Ecto neural progenitor cell (in vitro differentiated cells): ENCODE results near the gene MAP3K7CL.
"Not testable (repeated sequence)": the region's sequence is repeated elsewhere in the genome, so short reads cannot be mapped to it uniquely, and the experiment has no call there.

Experiments
- DNase-seq: peaks from one replicate; pipeline ENCODE4 v3.0.0-alpha.2; 2018; ENCODE audit warnings: low spot score

The MAP3K7CL gene

DNA sequence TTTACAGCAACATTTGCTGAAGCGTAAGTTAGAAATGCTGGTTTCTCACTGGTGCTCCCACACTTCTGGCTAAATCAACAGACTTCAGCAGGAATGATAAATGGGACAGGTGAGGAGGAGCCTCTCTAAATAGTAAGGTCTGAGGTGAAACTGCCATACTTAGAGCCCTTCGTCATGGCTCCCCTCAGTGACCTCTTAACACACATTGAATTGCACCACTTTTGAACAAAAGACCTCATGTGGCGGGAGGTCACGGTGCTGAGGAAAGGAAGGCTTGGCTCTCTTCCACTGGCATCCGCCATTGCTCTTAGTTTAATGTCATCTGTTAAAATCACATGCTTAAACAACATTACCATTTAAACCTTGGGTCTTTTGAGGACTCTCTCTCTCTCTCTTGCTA is 3.4 kb downstream of the MAP3K7CL start:
- no peak for DNase-seq

DNA sequence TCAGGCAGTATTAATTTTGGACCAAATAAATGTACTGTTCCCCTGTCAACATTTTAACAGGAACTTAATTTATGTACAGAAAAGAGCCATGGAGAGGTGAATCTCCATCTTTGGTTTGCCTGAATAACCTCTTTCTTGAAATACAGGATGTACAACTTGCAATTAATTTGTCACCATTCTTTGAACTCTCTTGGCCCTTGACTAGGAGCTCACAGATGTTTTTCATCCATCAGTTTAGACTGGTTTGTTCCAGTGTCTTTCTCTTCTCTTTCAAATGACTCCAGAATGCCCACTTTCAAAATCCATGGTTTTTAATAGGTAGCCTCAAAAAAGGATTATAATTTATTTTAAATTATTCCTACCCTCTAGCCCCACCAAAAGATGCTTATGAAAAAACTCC is 5.0 kb downstream of the MAP3K7CL start:
- DNase-seq, result no peak

DNA sequence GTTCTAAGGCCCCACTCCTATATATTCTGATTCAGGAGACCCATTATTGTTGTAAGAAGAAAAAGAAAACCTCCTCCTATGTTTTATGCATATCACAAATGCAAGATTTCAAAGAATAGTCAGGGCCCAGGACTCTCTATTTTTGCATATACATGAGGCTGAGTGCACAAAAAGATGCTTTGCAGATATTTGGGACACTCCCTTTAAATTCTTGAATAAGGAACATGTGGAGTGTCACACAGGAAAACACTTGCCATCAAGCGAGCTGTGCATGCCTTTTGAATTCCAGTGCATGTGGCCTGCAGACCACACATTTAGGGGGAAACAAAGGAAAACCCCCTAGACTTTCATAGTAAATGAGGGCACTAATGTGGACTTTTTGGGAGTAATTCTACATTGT is 5.6 kb downstream of the MAP3K7CL start:
- no peak for DNase-seq

DNA sequence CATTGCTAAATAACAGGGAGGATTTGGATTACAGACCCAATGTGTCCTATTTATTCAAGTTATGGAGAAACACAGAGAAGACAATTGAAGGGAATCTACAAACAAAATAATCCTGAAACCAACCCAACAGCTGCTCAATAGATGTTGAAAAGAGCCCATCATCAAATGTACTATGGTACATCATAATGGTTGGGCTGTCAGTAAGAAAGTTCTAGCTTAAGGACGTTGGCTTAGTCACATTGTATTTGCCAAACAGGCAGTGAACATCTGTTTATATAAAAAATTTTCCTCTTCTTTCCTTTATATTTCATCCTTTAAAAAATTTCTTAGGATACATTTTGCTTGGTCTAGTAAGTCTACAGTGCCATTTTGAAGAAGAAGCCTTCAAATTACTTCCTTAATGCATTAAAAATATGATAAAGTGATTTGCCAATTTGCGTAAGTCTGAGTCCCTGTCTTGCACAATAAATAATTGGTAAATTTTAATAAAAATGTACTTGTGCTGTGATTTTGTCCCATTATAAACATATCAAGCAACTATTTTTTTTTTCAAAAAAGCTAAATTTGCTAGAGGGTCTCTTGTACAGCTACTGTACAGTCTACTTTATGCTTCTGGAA is 14.4 kb downstream of the MAP3K7CL start:
- DNase-seq, result no peak

DNA sequence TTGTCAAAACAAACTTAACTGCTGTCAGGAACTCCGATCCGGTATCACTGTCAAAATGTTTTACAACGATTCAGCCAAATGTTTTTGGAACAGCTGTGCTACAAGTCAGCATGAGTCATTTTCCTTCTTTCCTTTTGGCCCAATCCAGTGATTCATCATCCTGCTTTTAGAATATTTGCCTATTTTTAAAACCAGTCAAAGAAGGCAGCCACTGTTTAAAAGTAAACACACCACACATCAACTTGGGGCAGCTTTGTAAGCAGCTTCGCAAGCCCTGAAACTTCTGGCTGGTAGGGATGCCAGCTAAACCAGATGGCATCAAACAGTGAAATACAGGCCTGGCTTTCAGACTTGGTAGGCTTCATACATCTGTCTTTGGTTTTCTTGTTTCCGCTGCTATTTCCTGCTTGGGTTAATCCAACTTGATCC is 14.9 kb downstream of the MAP3K7CL start:
- DNase-seq, result no peak

DNA sequence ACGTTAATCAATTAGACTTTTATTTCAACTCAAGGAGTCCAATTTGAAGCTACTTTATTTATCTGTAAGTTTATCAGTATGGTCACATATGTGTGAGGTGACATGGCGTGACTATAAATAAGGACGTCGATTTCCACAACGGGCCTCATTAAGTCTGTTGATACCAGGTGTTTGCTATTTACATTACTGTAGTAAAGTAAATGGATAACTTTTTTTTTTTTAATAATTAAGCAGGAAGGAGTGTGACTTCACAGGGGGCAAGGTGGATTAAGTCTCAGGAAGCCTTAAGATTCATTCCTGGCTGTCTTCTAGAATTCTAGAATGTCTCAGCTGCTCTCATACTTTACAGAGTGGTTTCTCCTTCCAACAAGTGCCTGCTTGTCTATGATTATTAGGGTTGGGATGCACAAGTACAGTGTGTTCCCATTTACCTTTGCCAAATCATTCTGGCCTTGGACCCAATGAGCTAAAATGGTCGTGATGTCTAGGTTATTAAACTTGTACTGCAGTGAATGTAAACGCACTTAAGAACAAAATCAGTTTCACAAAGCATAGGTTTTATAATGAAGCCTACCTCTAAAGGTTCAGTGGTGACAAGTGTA is 15.5 kb downstream of the MAP3K7CL start:
- no peak for DNase-seq

DNA sequence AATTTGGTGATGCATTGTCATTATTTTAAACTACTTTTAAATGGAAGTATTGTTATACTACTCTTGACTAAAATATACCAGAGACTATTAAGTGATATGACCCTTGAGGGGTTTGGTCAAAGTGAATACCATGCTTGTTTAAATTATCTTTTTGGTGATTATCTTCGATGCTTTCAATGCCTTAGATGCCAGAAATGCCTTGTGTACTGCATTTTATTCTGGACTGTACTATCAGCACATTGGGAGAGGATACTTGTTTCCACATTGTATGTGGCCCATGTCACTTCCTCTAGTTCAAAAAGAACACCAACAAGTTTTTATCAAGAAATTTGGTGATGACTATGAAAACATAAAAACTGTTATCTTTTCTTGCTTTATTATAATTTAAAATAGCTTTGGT is 16.3 kb downstream of the MAP3K7CL start:
- DNase-seq, result no peak

DNA sequence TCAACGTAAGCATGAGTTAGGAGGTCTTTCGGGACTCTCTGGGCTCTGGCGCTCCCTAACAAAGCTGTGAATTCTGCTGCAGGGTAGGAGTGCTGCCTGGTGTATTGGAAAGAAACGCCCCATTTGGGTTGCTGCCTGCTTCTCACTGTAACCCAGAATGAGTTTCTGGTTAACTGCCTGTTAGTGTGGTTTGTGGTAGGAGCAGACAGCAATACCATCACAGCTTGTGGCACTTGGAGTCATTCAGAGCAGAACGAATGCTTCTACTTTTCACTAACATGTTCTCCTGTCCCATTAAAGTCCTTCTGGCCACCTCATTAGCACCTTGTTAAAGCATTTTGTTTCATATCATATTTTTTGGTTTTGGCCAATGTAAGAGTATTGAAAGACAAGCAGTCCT is 18.1 kb downstream of the MAP3K7CL start:
- DNase-seq, result no peak

DNA sequence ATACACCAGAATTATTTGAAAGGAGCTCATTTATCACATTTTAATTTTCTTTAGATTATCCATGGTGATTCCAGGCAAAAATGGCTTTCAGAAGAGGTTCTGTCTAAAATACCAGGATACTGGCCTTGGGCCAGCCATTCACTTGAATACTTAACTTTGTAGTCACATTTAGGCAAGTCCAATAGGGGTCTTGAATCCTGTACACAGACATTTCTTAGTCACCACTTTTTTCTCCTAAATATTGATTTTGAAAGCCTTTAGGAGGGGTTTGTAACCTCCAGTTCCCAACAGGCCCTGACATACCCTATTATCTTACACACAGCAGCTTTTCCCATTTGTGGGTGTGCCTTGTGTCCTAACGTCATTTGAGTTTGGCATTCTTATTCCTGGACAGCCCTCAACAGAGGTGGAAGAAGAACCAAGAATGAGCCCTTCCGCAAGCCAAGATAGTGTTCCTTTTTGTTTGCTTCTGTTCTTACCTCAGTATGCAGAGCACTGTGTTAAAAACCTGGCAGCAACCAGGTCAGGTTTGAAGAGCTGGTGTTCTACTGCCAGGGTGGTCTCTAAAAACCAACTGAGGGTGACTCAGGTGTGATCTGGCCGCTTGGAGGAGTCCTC is 19.5 kb downstream of the MAP3K7CL start:
- DNase-seq, result no peak

DNA sequence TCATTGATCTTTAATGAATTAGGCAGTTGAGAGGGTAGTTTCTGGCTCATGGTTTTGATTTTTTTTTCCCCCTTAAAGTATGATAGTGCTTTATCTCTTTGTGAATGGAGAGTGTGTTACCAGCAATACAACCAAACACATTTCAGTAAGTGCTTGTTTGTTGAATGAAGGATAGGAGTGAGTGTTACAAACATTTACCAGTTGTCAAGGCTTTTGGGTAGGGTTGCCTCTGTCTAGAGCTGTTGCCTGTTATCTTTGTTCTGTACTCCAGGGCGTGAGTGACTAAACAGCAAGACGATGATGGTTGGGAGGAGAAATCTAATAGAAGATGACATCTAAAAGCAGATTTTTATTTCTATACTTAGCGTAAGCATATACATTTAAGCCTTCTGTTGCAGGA is 21.5 kb downstream of the MAP3K7CL start:
- DNase-seq, result no peak

DNA sequence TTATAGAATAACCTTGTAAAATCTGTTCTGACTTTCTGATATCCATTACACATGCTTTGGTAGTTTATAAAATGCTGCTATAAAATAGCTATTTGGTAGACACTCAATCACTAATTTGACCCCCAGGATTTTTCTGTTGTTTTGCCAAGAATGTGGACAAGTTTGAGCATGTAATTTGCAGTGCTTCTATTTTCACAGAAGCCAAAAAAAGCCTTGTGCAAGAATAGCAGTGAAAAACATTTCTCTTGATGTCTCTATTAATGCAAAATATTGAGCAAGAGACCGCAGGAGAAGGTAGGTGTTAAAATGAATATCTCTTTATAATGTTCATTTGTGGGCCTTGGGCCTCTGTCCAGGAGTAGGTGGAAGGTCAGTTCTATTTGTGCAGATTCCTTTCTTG is 22.5 kb downstream of the MAP3K7CL start:
- DNase-seq, result no peak

DNA sequence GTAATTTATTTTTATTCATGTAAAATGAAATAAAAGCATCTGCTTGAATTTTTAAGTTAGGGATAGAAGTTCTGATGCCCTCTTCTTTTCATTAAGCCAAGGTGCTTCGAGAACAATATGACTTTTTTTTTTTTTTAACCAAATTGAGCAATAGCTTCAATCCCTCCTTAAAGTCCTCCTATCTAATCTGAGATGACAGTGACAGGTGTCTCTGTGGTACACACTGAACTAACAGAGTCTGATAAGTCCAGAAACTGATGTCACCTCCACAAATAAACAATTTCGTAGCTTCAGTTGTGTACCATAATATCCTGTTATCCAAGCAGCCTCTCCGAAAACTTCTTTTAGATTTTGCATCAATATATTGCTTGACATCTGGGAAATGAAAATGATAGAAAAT is 23.8 kb downstream of the MAP3K7CL start:
- DNase-seq, result no peak

DNA sequence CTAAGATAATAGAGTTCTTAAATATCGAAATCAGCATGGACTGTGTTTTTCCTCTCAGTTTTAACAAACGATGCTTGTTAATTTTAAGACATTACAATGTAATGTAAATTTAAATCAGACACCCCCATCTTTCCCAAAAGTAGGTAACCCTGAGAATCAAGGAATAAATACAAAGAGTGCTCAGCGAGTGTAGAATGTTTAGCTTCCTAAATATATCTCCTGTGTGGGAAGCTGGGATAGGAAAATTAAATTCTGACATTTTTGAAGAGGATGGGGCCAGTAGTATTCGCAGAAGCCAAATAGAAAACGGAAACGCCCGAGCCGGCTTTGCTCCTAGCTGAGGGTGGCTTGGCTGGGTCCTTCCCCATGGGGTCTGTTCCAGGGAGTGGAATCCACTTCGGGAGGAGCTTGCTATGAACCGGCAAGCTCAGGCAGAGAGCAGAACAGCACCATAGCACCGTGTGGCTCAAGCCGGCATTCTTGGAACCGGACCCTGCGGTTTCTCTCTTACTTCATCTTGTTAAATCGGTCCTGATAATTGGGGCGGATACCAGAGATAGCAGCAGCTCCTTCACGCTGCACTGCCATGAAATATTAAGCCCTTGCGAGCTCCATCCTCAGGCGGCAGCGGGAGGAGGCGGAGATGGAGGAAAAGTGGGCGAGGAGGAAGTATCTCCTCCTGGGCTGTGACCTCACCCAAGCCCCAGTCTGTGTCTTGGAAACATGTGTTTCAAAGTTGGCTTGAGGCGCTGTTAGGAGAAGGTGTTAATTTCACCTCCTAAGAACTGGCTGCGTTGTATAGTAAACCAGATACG is 24.9 kb downstream of the MAP3K7CL start:
- peak; percentile 55 for DNase-seq

DNA sequence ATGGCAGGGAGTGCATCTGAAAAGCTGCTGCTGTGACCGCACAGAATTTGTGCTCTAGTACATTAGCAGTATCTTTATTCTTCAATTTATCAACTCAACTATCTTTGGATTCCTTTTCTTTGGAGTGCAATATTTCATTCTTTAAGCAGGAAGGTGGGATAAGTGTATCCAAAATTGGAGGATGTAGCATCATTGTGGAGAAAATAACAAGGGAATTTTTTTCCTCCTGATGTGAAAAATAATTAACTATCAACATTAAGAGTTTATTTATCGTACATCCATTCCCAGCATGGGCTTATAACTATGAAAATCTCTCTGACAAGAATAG is 25.5 kb downstream of the MAP3K7CL start:
- DNase-seq, result no peak

DNA sequence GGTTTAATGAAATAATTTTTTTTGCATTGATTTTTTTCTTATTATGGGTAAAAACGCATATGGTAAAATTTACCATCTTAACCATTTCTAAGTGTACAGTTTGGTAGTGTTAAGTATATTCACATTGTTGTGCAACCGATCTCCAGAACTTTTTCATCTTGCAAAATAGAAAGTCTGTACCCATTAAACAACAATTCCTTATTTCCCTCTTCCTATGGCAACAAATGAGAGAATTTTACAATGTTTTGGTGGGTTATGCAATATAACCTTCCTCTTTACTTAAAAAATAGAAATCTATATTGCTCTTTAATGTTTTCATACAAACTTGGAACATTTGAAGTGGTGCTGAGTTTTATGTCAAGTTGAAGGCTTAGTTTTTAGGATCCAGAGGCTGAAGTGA is 26.6 kb downstream of the MAP3K7CL start:
- no peak for DNase-seq

DNA sequence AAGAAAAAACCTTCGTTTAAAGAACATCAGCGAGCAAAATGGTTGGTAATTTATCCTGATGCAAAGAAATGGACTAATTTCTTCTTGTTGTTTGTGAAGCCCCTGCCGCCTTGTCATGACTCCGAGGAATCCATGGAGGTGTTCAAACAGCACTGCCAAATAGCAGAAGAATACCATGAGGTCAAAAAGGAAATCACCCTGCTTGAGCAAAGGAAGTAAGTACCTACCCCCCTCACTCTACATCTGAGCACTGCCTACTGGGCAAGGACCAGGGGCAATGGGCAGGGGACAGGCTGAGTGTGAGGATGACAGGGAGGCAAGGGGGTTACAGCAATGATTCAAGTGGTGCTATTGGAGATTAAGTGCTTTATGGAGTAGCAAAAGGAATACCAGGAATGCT is 29.4 kb downstream of the MAP3K7CL start:
- no peak for DNase-seq

DNA sequence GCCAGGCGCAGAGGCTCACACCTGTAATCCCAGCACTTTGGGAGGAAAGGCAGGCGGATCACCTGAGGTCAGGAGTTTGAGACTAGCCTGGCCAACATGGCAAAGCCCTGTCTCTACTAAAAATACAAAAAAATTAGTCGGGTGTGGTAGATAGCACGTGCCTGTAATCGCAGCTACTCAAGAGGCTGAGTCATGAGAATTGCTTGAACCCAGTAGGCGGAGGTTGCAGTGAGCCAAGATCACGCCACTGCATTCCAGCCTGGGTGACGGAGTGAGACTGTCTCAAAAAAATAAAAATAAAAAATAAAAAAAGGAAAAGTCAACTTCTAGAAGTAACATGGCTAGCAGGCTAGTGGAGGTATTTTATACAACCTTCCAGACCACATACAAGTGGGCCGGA is 32.4 kb downstream of the MAP3K7CL start:
- DNase-seq, result not testable (repeated sequence)

DNA sequence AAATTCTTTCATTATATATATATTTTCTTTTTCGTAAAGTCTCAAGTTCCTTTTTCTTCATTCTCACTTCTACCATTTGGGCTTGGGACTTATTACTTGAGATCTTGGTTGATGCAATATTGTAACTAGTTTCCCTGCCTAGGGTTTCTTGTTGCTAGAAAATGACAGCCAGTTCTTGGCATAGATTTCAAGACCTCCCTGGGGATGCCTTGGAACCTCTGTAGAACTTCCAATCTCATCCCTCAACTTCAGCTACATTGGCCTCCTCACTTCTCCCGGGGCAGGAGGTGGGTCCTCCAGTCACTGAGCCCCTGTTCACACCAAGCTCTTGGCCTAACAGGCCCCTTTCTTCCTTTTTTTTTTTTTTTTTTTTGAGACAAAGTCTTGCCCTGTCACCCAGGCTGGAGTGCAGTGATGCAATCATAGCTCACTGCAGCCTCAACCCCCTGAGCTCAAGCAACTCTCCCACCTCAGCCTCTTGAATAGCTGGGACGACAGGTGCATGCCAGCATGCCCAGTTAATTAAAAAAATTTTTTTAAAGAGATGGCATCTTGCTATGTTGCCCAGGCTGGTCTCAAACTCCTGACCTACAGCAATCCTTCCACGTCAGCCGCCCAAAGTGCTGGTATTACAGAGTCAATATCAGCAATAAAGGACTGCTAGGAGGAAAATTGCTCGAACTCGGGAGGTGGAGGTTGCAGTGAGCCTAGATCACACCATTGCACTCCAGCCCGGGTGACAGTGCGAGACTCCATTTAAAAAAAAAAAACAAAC is 33.1 kb downstream of the MAP3K7CL start:
- no peak for DNase-seq

DNA sequence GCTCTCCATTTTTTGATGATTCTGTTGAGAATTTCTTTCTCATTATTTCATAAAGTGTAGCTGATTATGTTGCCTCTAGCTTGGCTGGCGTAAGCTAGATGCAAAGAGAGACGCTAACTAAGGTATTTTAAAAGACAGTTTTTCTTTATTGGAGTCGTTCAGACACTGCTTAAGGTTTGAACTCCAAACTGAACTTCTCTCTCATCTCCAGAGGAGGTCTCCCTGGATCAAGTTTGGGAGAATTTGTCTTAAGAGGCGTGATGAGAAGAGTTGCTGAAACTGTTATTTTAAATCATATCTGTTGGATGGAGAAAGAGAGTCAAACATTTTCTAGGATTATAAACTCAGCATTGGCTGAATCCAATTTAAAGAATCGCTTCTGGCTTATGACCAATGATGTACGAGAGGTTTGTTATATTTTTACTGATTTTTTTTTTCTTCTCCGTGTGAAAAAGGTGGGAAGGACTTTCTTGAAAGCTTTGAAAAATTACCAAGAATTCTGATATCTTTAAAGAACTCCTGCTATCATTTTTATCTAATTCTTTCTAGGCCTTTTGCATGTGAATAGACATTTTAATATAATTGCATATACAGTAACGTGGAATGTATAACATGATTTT is 34.0 kb downstream of the MAP3K7CL start:
- DNase-seq, result no peak

DNA sequence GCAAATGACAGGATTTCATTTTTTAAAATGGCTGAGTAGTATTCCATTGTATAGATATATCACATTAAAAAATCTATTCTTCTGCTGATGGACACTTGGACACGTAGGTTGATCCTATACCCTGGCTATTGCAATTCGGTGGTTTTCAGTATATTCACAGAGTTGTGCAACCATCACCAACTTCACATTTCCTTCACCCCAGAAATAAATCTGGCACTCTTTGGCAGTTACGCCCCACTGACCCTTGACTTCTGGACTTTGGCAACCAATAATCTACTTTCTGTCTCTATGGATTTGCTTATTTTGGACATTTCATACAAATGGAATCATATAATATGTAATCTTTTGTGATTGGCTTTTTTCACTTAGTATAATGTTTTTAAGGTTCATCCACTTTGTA is 35.9 kb downstream of the MAP3K7CL start:
- no peak for DNase-seq

DNA sequence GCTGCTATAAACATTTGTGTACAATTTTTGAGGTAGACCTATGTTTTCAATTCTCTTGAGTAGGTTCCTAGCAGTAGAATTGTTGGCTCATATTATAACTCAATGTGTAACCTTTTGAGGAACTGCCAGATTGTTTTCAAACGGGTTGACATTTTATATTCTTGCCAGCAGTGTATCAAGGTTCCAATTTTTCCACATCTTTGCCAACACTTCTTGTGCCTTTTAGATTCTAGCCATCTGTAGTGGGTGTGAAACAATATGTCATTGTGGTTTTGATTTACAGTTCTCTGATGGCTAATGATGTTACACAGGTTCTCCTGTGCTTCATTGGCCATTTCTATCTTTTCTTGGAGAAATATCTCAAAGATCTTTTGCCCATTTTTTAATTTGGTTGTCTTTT is 36.4 kb downstream of the MAP3K7CL start:
- DNase-seq, result no peak

DNA sequence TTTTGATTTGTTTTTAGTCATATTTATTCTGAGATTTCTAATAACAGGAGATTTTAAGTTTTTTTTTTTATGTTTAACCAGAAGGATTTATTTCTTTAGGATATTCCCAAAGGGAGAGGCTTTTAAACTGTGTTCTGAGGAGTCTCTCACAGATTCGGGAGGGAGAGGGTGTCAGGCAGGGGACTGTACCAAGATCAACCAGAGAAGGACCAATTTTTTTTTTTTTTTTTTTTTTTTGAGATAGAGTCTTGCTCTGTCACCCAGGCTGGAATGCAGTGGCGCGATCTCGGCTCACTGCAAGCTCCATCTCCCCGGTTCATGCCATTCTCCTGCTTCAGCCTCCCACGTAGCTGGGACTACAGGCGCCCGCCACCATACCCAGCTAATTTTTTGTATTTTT is 37.0 kb downstream of the MAP3K7CL start:
- not testable (repeated sequence) for DNase-seq
